ENCODE measurements around the gene CACNA1I. TPM values are rescaled to one million over a fixed set of nuclear protein-coding genes. Genes with fewer than 3 reads are reported as not detected.

CACNA1I gene
- total RNA-seq, 1 donor from 2014 or later, result 0.02 TPM

DNA sequence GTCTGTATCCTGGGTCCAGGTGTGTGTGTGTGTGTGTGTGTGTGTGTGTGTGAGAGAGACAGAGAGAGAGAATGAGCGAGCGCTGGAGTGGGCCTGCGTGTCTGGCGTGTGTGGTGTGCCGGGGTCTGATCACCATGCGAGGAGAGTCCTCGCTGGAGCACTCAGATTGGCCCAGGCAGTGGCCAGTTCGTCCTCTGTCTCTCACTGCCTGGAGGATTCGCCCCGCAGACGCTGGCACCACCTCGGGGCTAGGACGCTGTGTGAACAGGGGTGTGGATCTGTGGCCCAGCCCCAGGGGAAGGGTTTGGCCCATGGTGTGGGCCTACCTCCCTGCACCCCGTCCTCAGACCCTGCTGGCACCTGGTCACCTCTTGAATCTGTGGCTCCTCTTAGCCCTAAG lies 11.6 kb upstream of the CACNA1I start:
- Mint-ChIP-seq H3K9me3 (ENCODE audit: low read depth) (no peaks in the 10 kb centered on the region), H3K36me3 (ENCODE audit: low read depth) (no peaks in the 10 kb centered on the region), H3K4me1 (ENCODE audit: low read depth) (peaks cover 8% of the 10 kb centered on the region), H3K27me3 (ENCODE audit: low read depth) (peaks cover 34% of the 10 kb centered on the region), H3K27ac (ENCODE audit: unreplicated experiment) (no peak overlapping the region), H3K4me3 (ENCODE audit: unreplicated experiment) (peak overlapping the region; percentile 49)
- DNase-seq (ENCODE audit: low spot score), result no peak
- TF ChIP-seq, protein P1, sequence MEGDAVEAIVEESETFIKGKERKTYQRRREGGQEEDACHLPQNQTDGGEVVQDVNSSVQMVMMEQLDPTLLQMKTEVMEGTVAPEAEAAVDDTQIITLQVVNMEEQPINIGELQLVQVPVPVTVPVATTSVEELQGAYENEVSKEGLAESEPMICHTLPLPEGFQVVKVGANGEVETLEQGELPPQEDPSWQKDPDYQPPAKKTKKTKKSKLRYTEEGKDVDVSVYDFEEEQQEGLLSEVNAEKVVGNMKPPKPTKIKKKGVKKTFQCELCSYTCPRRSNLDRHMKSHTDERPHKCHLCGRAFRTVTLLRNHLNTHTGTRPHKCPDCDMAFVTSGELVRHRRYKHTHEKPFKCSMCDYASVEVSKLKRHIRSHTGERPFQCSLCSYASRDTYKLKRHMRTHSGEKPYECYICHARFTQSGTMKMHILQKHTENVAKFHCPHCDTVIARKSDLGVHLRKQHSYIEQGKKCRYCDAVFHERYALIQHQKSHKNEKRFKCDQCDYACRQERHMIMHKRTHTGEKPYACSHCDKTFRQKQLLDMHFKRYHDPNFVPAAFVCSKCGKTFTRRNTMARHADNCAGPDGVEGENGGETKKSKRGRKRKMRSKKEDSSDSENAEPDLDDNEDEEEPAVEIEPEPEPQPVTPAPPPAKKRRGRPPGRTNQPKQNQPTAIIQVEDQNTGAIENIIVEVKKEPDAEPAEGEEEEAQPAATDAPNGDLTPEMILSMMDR (IDR thresholded peaks at IDR 0.05), result no peak

DNA sequence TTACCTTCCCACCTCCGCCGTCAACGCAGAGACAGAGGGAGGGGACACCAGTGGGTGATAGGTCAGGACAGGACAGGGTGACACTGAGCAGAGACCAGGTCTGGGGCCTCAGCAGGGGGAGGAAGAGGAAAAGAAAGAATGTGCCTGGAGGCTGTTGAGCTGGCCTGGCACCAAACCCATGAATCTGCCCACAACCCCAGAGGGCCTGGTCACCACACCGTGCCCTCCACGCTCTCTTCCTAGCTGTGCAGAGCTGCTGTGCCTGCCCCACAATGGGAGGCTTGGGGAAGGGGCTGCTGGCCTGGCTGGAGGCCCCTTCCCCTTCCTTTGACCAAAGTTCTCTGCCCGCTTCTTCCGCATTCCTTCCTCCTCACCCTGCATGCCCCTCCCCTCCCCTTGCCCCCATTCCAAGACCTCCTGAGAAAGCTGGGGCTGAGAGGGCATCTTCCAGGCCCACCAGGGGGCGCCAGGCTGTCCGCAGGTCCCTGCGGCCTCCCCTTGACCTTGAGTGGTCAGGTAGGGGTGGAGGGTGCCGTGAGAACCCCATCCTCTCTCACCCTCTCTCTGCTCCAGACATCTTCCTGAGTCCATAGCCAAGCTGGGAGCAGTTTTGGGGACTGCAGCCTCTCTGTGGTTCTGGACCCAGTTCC lies 11.0 kb upstream of the CACNA1I start:
- Mint-ChIP-seq H3K27me3 (ENCODE audit: low read depth) (peaks cover 34% of the 10 kb centered on the region), H3K4me1 (ENCODE audit: low read depth) (peaks cover 8% of the 10 kb centered on the region), H3K4me3 (ENCODE audit: unreplicated experiment) (no peak overlapping the region), H3K36me3 (ENCODE audit: low read depth) (no peaks in the 10 kb centered on the region), H3K9me3 (ENCODE audit: low read depth) (no peaks in the 10 kb centered on the region), H3K27ac (ENCODE audit: unreplicated experiment) (no peak overlapping the region)
- DNase-seq (ENCODE audit: low spot score), result no peak
- TF ChIP-seq, protein P1 (IDR thresholded peaks at IDR 0.05), result peak; percentile 74

DNA sequence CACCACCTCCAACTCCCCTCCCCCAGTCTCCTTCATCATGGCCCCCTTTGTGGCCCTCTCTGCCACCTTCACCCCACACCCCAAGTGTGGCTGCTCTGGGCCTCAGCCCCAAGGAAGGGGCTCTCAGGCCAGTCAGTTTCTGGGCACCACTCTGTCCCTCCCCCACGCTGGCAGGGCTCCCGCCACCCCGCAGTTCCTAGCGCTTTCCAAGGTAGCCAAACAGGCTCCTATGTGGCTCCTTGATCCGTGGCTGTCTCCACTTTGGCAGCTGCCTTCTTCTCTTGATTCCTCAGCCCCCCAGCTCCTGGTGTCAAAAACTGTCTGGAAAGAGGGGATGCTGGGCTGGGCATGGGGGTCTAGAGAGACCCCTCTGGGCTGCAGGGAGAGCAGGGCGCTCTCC lies 10.4 kb upstream of the CACNA1I start:
- Mint-ChIP-seq H3K27ac (ENCODE audit: unreplicated experiment) (no peak overlapping the region), H3K4me1 (ENCODE audit: low read depth) (peaks cover 8% of the 10 kb centered on the region), H3K36me3 (ENCODE audit: low read depth) (no peaks in the 10 kb centered on the region), H3K27me3 (ENCODE audit: low read depth) (peaks cover 34% of the 10 kb centered on the region), H3K9me3 (ENCODE audit: low read depth) (no peaks in the 10 kb centered on the region), H3K4me3 (ENCODE audit: unreplicated experiment) (no peak overlapping the region)
- TF ChIP-seq, protein P1 (IDR thresholded peaks at IDR 0.05), result no peak
- no peak for DNase-seq (ENCODE audit: low spot score)

DNA sequence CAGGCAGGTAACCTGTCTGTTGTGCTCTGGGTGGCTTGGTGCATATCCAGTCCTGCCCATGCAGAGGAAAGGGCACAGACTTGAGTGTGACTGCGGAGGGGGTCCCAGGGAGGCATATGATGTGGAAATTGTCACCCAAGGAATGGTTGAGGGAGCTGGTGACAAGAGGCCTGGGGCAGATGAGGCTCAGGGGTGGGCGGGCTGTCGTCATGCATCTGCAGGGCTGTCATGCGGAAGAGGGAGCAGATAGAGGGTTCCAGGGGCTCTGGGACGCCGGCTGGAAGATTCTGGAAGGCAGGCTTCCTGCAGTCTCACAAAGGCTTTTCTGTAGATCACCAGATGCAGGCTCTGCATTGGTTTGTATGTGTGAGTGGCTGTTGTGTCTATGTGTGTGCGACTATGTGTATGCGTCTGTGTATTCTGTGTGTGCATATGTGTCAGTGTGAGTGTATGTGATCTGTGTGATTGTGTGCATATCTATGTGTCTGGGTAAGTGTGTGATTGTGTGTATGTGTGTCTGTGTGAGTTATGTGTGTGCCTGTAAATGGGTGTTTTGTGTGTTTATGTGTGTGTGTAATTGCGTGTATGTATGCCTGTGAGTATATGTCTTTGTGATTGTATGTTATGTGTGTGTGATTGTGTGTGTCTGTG lies 7.6 kb upstream of the CACNA1I start:
- Mint-ChIP-seq H3K36me3 (ENCODE audit: low read depth) (no peaks in the 10 kb centered on the region), H3K4me1 (ENCODE audit: low read depth) (peaks cover 5% of the 10 kb centered on the region), H3K4me3 (ENCODE audit: unreplicated experiment) (no peak overlapping the region), H3K9me3 (ENCODE audit: low read depth) (peaks cover 5% of the 10 kb centered on the region), H3K27ac (ENCODE audit: unreplicated experiment) (no peak overlapping the region), H3K27me3 (ENCODE audit: low read depth) (peaks cover 14% of the 10 kb centered on the region)
- TF ChIP-seq, protein P1 (IDR thresholded peaks at IDR 0.05), result no peak
- DNase-seq (ENCODE audit: low spot score), result no peak

DNA sequence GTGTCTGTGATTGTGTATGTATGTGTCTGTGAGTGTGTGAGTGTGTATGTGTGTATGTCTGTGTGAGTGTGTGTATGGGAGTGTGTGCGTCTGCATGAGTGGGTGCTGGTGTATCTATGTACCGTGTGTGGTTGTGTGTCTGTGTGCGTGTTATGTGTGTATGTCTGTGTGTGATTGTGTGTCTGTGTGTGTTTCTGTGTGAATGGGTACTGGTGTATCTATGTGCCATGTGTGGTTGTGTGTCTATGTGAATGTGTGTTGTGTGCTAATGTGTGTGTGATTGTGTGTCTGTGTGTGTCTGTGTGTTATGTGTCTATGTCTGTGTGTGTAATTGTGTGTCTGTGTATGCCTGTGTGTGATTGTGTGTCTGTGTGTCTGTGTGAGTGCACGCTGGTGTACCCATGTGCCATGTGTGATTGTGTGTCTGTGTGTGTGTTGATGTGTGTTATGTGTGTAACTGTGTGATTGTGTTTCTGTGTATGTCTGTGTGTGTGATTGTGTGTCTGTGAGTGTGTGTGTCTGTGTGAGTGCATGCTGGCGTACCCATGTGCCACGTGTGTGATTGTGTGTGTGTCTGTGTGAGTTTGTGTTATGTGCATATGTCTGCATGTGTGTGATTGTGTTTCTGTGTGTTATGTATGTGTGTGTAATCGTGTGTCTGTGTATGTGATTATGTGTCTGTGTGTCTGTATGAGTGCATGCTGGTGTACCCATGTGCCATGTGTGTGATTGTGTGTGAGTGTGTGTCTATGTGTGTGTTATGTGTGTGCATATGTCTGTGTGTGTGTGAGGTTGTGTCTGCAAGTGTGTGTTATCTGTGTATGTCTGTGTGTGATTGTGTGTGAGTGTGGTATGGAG lies 6.8 kb upstream of the CACNA1I start:
- Mint-ChIP-seq H3K4me1 (ENCODE audit: low read depth) (no peaks in the 10 kb centered on the region), H3K4me3 (ENCODE audit: unreplicated experiment) (no peak overlapping the region), H3K36me3 (ENCODE audit: low read depth) (no peaks in the 10 kb centered on the region), H3K27me3 (ENCODE audit: low read depth) (peaks cover 10% of the 10 kb centered on the region), H3K27ac (ENCODE audit: unreplicated experiment) (no peak overlapping the region), H3K9me3 (ENCODE audit: low read depth) (peaks cover 5% of the 10 kb centered on the region)
- no peak for DNase-seq (ENCODE audit: low spot score)
- TF ChIP-seq, protein P1 (IDR thresholded peaks at IDR 0.05), result no peak
